ENCODE data around the gene RTN1. TPM values are rescaled to one million over a fixed set of nuclear protein-coding genes. Genes with fewer than 3 reads are reported as not detected.
"Not testable (repeated sequence)": the region's sequence is repeated elsewhere in the genome, so short reads cannot be mapped to it uniquely, and the experiment has no call there.

The RTN1 gene
- polyA plus RNA-seq, 1 of the 3 experiments (the other 2 are of a cell fraction): 1.6 TPM

GRCh38 chr14:59656473-59656872 is 214.1 kb downstream of the RTN1 start (continued):
- TF ChIP-seq CHD2 (IDR thresholded peaks at IDR 0.05; ENCODE audit: low read length, partially characterized antibody) (no peak), YY1 (IDR thresholded peaks at IDR 0.05; ENCODE audit: low read depth) (no peak), GABPA (IDR thresholded peaks at IDR 0.05; ENCODE audit: low read depth) (no peak), IRF3 (IDR thresholded peaks at IDR 0.05; ENCODE audit: low read depth, low read length) (no peak), FOXJ3 (CRISPR knock-in tag; IDR thresholded peaks at IDR 0.05) (no peak), FOXM1 (IDR thresholded peaks at IDR 0.05; ENCODE audit: low read depth) (no peak), RAD21 (IDR thresholded peaks at IDR 0.05; ENCODE audit: low read length) (no peak), ZBTB33 (IDR thresholded peaks at IDR 0.05; ENCODE audit: borderline replicate concordance, low read depth) (no peak)

GRCh38 chr14:59654131-59654530 is 216.4 kb downstream of the RTN1 start:
- H3K4me3 ChIP-seq (ENCODE audit: low read depth in 2 of 2, low read length in 1 of 2); H3K4me2 ChIP-seq; H3K9ac ChIP-seq; H3K79me2 ChIP-seq (ENCODE audit: insufficient read depth); H3F3A ChIP-seq (replicated peaks; ENCODE audit: insufficient read depth); H3K9me2 ChIP-seq; H3K27ac ChIP-seq (ENCODE audit: low read depth in 2 of 2, low read length in 1 of 2); H3K36me3 ChIP-seq (replicated peaks in 1 of 2; ENCODE audit: control insufficient read depth in 1 of 2, insufficient read depth in 2 of 2, low read length in 1 of 2); DNase-seq; H2AFZ ChIP-seq (ENCODE audit: low read depth); H3K27me3 ChIP-seq (ENCODE audit: insufficient read depth); H4K20me1 ChIP-seq (ENCODE audit: insufficient read depth); H3K4me1 ChIP-seq (ENCODE audit: control insufficient read depth in 1 of 2, insufficient read depth in 2 of 2, low read depth in 1 of 2, low read length in 1 of 2); H3K9me3 ChIP-seq; POLR2A ChIA-PET; CTCF ChIA-PET: not testable (repeated sequence)
- 44% methylated on average over 10 of the region's 10 CpGs for WGBS (ENCODE audit: low lambda C conversion rate)

- POLR2A ChIA-PET; H4K20me1 ChIP-seq (ENCODE audit: insufficient read depth): not testable (repeated sequence)
- 0% methylated on average over 1 of the region's 1 CpG for WGBS (ENCODE audit: low lambda C conversion rate)
Observed at GRCh38 chr14:59646832-59647231, 223.7 kb downstream of the RTN1 start.

More at GRCh38 chr14:59646832-59647231, 223.7 kb downstream of the RTN1 start:
- H3K9ac ChIP-seq; H3K27ac ChIP-seq (ENCODE audit: low read depth in 2 of 2, low read length in 1 of 2); H3K36me3 ChIP-seq (replicated peaks in 1 of 2; ENCODE audit: control insufficient read depth in 1 of 2, insufficient read depth in 2 of 2, low read length in 1 of 2); H3K9me3 ChIP-seq; DNase-seq; H3K4me1 ChIP-seq (ENCODE audit: control insufficient read depth in 1 of 2, insufficient read depth in 2 of 2, low read depth in 1 of 2, low read length in 1 of 2); H3K4me3 ChIP-seq (ENCODE audit: low read depth in 2 of 2, low read length in 1 of 2); H3F3A ChIP-seq (replicated peaks; ENCODE audit: insufficient read depth); H3K4me2 ChIP-seq; H3K27me3 ChIP-seq (ENCODE audit: insufficient read depth); H3K9me2 ChIP-seq; H2AFZ ChIP-seq (ENCODE audit: low read depth); H3K79me2 ChIP-seq (ENCODE audit: insufficient read depth); CTCF ChIA-PET: not testable (repeated sequence)
